ENCODE measurements around the gene ARHGAP10.

The ARHGAP10 gene, protein sequence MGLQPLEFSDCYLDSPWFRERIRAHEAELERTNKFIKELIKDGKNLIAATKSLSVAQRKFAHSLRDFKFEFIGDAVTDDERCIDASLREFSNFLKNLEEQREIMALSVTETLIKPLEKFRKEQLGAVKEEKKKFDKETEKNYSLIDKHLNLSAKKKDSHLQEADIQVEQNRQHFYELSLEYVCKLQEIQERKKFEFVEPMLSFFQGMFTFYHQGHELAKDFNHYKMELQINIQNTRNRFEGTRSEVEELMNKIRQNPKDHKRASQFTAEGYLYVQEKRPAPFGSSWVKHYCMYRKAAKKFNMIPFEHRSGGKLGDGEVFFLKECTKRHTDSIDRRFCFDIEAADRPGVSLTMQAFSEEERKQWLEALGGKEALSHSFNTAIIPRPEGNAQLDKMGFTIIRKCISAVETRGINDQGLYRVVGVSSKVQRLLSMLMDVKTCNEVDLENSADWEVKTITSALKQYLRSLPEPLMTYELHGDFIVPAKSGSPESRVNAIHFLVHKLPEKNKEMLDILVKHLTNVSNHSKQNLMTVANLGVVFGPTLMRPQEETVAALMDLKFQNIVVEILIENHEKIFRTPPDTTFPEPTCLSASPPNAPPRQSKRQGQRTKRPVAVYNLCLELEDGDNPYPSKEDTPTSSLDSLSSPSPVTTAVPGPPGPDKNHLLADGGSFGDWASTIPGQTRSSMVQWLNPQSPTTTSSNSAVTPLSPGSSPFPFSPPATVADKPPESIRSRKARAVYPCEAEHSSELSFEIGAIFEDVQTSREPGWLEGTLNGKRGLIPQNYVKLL

GRCh38 chr4:147731580-147732517 is at the start of gene ARHGAP10:
Gene ARHGAP10, plus strand, starts transcription at chr4:147732088. Its CDS starts 214 bp downstream, at chr4:147732302.
- H3K4me3 ChIP-seq (ENCODE audit: low read depth, low read length): peak within 1 kb of the TSS; percentile 86
- TF ChIP-seq CTCF (IDR thresholded peaks at IDR 0.05; ENCODE audit: borderline replicate concordance, insufficient read depth, low read depth, low read length): no peak

DNA sequence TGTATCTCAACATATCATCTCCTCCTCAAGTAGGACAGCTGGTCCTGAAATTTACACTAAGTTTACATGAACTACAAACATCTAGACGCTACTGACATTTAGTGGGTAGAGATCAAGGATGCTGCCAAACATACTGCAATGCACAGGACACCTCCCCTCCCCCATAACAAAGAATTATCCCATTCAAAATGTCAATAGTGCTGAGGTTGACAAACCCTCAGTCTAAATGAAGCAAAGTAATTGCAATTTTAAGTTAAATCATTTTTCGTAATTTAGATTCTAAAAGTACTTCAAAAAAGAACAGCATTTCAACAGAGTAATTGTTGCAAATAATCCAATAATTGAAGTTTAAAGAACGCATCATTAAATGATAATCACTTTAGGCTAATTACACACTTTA is 49.1 kb upstream of the ARHGAP10 start:
- H3K4me3 ChIP-seq (ENCODE audit: low read depth, low read length): no peak overlapping the region

GRCh38 chr4:147683188-147683591 is 48.7 kb upstream of the ARHGAP10 start:
- TF ChIP-seq CTCF (IDR thresholded peaks at IDR 0.05; ENCODE audit: borderline replicate concordance, insufficient read depth, low read depth, low read length): no peak
- H3K4me3 ChIP-seq (ENCODE audit: low read depth, low read length): peak overlapping the region; percentile 80

More for the DNA sequence above, 49.1 kb upstream of the ARHGAP10 start:
- no peak for TF ChIP-seq CTCF (IDR thresholded peaks at IDR 0.05; ENCODE audit: borderline replicate concordance, insufficient read depth, low read depth, low read length)

DNA sequence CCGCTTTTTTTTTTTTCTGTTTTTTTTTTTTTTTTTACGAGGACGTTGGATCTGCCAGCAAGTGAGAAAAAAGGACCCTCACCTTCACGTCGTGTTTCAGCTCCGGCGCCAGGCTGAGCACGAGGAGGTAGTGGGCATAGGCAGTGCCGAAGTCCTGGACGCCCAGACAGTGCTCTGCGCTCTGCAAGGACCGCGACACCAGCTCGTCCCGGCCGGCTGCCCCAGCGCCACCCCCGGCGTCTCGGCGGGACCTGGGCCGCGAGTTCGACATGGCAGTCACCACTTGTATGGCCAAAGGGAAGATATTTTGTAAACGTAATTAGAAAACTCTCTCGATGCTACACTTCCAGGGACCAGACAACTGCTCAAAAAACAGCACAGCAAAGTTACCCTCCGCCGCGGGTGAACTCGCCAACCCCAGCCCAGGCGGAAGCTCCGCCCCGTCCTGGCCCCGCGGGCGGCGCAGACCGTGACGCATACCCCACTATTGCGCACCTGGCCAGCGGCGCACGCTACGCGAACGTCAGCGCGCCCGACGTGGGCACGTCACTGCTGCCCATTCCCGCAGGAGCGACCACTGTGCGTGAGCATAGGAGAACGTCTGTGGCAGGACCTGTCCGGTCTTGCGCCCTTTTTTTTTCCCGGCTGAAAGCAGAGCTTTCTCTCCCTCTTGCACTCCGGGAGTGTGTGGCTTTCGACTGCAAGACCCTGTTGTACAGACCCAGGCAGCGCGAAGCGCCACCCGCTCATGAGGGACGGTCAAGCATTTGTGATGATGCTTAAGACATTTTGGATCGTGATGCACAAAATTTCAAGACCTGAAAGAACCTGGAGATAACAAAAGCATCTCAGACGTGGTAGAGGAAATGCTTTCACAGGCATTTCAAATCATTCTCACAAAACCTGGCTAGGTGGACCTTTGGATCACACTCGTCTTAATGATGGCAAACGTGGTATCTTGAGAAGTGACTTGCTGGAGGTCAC is 47.9 kb upstream of the ARHGAP10 start, which contains the start of gene PRMT9:
PRMT9 (minus strand) TSS at position 447 of the 984 bp plus-strand sequence; CDS start at position 271, 176 bp downstream.
- H3K4me3 ChIP-seq (ENCODE audit: low read depth, low read length): peak within 1 kb of the TSS; percentile 80
- no peak for TF ChIP-seq CTCF (IDR thresholded peaks at IDR 0.05; ENCODE audit: borderline replicate concordance, insufficient read depth, low read depth, low read length)

GRCh38 chr4:147689067-147689466 is 42.8 kb upstream of the ARHGAP10 start:
- no peak overlapping the region for H3K4me3 ChIP-seq (ENCODE audit: low read depth, low read length)
- no peak for TF ChIP-seq CTCF (IDR thresholded peaks at IDR 0.05; ENCODE audit: borderline replicate concordance, insufficient read depth, low read depth, low read length)

All from GM12875 (cell line).